T-cell (primary cell): ENCODE data around the gene PSORS1C1. TPM values are rescaled to one million over a fixed set of nuclear protein-coding genes. Genes with fewer than 3 reads are reported as not detected.

Experiments
- ATAC-seq, 4 experiments: fragments of 200-7000 bp in 3 of 4; fragments of 150-1000 bp in 1 of 4; cut with Tn5 transposase; replicated peaks in 1 of 4; 1 replicate in 3 of 4; 2 replicates in 1 of 4; pipeline ENCODE4 v1.10.0; 2021; ENCODE audit warnings: moderate library complexity in 3 of 4, mild to moderate bottlenecking in 2 of 4, moderate number of reproducible peaks in 1 of 4
- CTCF ChIA-PET, 2 donors: fragments of 300-600 bp; sonication (Branson Sonifier 250); formaldehyde crosslinking; loops; one replicate each; lab custom pipeline; 2022; ENCODE audit warnings: antibody characterized with exemption in 2 of 2; lab: Charles Lee
- POLR2A ChIA-PET, 2 donors: fragments of 300-600 bp; sonication (Branson Sonifier 250); formaldehyde crosslinking; loops; one replicate each; lab custom pipeline; 2022; ENCODE audit warnings: antibody characterized with exemption in 2 of 2; lab: Charles Lee
- DNase-seq, 35 experiments: peaks; one replicate each; pipeline versions ENCODE4 v3.0.0 to v3.0.0-alpha.2; 2013 to 2023
- H3K27ac ChIP-seq: one replicate; pipeline ENCODE4 v1.5.1; 2013; ENCODE audit warnings: low read length
- H3K27me3 ChIP-seq, 2 experiments: replicated peaks in 1 of 2; 1 replicate in 1 of 2; 2 replicates in 1 of 2; pipeline versions ENCODE4 v1.6.1 to v1.7.0; 2013; ENCODE audit warnings: low read length in 1 of 2, mixed read lengths in 1 of 2; ENCODE audit not compliant: control insufficient read depth in 2 of 2, insufficient read depth in 2 of 2; ENCODE audit errors: extremely low read depth in 1 of 2
- H3K36me3 ChIP-seq, 2 donors: 1 replicate in 1 of 2; 2 replicates in 1 of 2; pipeline versions ENCODE4 v1.6.1 to v1.7.0; 2013; ENCODE audit warnings: low read length in 1 of 2; ENCODE audit not compliant: control insufficient read depth in 2 of 2, insufficient read depth in 1 of 2; ENCODE audit errors: extremely low read depth in 1 of 2
- H3K4me1 ChIP-seq, 2 experiments: 1 replicate in 1 of 2; 2 replicates in 1 of 2; pipeline versions ENCODE4 v1.6.1 to v1.7.0; 2013; ENCODE audit warnings: low read length in 2 of 2, mixed read lengths in 1 of 2; ENCODE audit not compliant: insufficient read depth in 2 of 2, control insufficient read depth in 1 of 2; ENCODE audit errors: extremely low read depth in 1 of 2
- H3K4me3 ChIP-seq, 2 donors: 1 replicate in 1 of 2; 2 replicates in 1 of 2; pipeline versions ENCODE4 v1.5.1 to v1.7.0; 2013; ENCODE audit warnings: mild to moderate bottlenecking in 2 of 2, low read length in 1 of 2, moderate library complexity in 1 of 2; ENCODE audit not compliant: control insufficient read depth in 1 of 2; ENCODE audit errors: extremely low read depth in 1 of 2
- H3K9me3 ChIP-seq: 2 replicates; pipeline ENCODE4 v1.7.0; 2013
- H3K27ac Mint-ChIP-seq, 2 donors: one replicate each; pipeline ENCODE4 v1.8.0; 2020 to 2021; ENCODE audit warnings: mild to moderate bottlenecking in 2 of 2, mixed read lengths in 2 of 2
- H3K27me3 Mint-ChIP-seq, 2 donors: one replicate each; pipeline ENCODE4 v1.8.0; 2021 to 2022; ENCODE audit warnings: mixed read lengths in 2 of 2
- H3K36me3 Mint-ChIP-seq: one replicate; pipeline ENCODE4 v1.8.0; 2021; ENCODE audit warnings: mixed read lengths
- H3K4me1 Mint-ChIP-seq, 3 donors: one replicate each; pipeline ENCODE4 v1.8.0; 2020 to 2022; ENCODE audit warnings: mixed read lengths in 3 of 3, mild to moderate bottlenecking in 1 of 3
- H3K4me3 Mint-ChIP-seq, 3 donors: one replicate each; pipeline ENCODE4 v1.8.0; 2020 to 2022; ENCODE audit warnings: mild to moderate bottlenecking in 3 of 3, mixed read lengths in 3 of 3, moderate library complexity in 3 of 3
- H3K9me3 Mint-ChIP-seq, 3 donors: one replicate each; pipeline ENCODE4 v1.8.0; 2020 to 2022; ENCODE audit warnings: mixed read lengths in 3 of 3
- WGBS: methylation state at CpG from one replicate; pipeline ENCODE4 v1.1.5; 2013; ENCODE audit warnings: missing lambda C conversion rate; ENCODE audit not compliant: insufficient coverage; 5-methylcytosine and 5-hydroxymethylcytosine counted together
- total RNA-seq, 35 experiments: library from RNA in 6 of 35; stranded (reverse) in 6 of 35; fragments of 120-200 nt in 1 of 35; gene quantifications; one replicate each; pipeline versions ENCODE4 v1.2.1 to v1.2.4 and lab custom pipeline; 2013 to 2026

The PSORS1C1 gene
- total RNA-seq, 5 donors from 2014 or later (not counting 1 experiment from before 2014, with no cell fraction given): not detected

GRCh38 chr6:31128093-31128676 lies 13.6 kb downstream of the PSORS1C1 start:
- POLR2A ChIA-PET: interaction anchor here in 1 of 2 donors (1.1 kb wide), 1 partner anchor 35 kb away, joined by 3 read pairs; no protein-coding TSS in a partner anchor
- peaks cover 5 to 6% of the 10 kb centered on the region in 2 donors for H3K27me3 Mint-ChIP-seq
- peaks cover 0 to 3% of the 10 kb centered on the region in 2 experiments for H3K4me1 ChIP-seq
- 10% methylated on average over 3 of the region's 8 CpGs for WGBS
- no peaks in the 10 kb centered on the region for H3K9me3 Mint-ChIP-seq
- CTCF ChIA-PET: interaction anchor here in 1 of 2 donors (0.6 to 1.1 kb wide), 3 partner anchors 9 to 18 kb away, joined by 3 read pairs; no protein-coding TSS in a partner anchor
- H3K36me3 Mint-ChIP-seq: no peaks in the 10 kb centered on the region
- H3K27ac Mint-ChIP-seq: no peak overlapping the region
- peaks cover 6% of the 10 kb centered on the region in 3 donors for H3K4me1 Mint-ChIP-seq
- DNase-seq (peak; percentile 21 to 85 (median 67)), ATAC-seq (peak; percentile 74 to 87 (median 78))
- no peaks in the 10 kb centered on the region for H3K36me3 ChIP-seq
- peaks cover 0 to 17% of the 10 kb centered on the region in 2 experiments for H3K27me3 ChIP-seq
- H3K9me3 ChIP-seq: no peaks in the 10 kb centered on the region
- no peak overlapping the region for H3K4me3 Mint-ChIP-seq
- H3K4me3 ChIP-seq: no peak overlapping the region
- no peak overlapping the region for H3K27ac ChIP-seq

DNA sequence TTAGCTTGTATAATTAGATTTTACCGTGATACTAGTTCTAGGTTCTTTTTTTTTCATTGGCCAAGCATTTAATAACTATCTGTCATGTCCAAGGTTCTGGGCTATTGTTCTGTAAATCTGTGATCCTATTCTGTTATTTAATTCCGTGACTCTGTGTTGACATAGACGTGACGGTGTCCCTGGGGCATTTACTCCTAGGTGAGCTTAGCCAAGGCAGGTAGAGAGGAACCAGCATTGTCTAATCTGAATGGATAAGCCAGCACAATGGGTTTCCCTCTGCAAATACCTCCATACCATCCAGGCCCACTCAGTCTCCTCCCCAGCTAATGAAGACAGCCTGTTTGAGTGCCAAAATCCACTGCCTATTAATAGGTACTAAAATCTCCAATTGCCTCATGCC lies 14.5 kb downstream of the PSORS1C1 start:
- peaks cover 0 to 17% of the 10 kb centered on the region in 2 experiments for H3K27me3 ChIP-seq
- ATAC-seq (no peak), DNase-seq (no peak)
- no peak overlapping the region for H3K4me3 ChIP-seq
- no peaks in the 10 kb centered on the region for H3K9me3 ChIP-seq
- Mint-ChIP-seq H3K4me3 (no peak overlapping the region), H3K9me3 (no peaks in the 10 kb centered on the region), H3K27me3 (peaks cover 5 to 6% of the 10 kb centered on the region in 2 donors), H3K36me3 (no peaks in the 10 kb centered on the region), H3K4me1 (peaks cover 6% of the 10 kb centered on the region in 3 donors), H3K27ac (no peak overlapping the region)
- H3K4me1 ChIP-seq: peaks cover 0 to 3% of the 10 kb centered on the region in 2 experiments
- WGBS: 63% methylated on average over 3 of the region's 4 CpGs
- CTCF ChIA-PET: interaction anchor here (0.5 to 1.2 kb wide), 6 partner anchors 10 to 317 kb away, joined by 3 to 5 read pairs (median 3); no protein-coding TSS in a partner anchor
- H3K36me3 ChIP-seq: no peaks in the 10 kb centered on the region
- POLR2A ChIA-PET: interaction anchor here in 1 of 2 donors (1.1 kb wide), 1 partner anchor 36 kb away, joined by 3 read pairs; no protein-coding TSS in a partner anchor
- H3K27ac ChIP-seq: no peak overlapping the region

- ChIA-PET CTCF (interaction anchor here (0.7 to 1.6 kb wide), 4 partner anchors 34 to 332 kb away, joined by 3 to 6 read pairs (median 4); no protein-coding TSS in a partner anchor), POLR2A (no interaction called here)
- Histone ChIP-seq H3K4me1 (peaks cover 0 to 3% of the 10 kb centered on the region in 2 experiments), H3K27me3 (peaks cover 0 to 21% of the 10 kb centered on the region in 2 experiments), H3K4me3 (no peak overlapping the region), H3K27ac (no peak overlapping the region), H3K36me3 (no peaks in the 10 kb centered on the region), H3K9me3 (no peaks in the 10 kb centered on the region)
- no peak for DNase-seq
- Mint-ChIP-seq H3K4me3 (no peak overlapping the region), H3K27me3 (peaks cover 5 to 6% of the 10 kb centered on the region in 2 donors), H3K9me3 (no peaks in the 10 kb centered on the region), H3K36me3 (no peaks in the 10 kb centered on the region), H3K4me1 (peaks cover 6% of the 10 kb centered on the region in 3 donors), H3K27ac (no peak overlapping the region)
- no peak for ATAC-seq
- WGBS: 60% methylated on average over 1 of the region's 3 CpGs
Measured at GRCh38 chr6:31130751-31131150, 16.2 kb downstream of the PSORS1C1 start.

DNA sequence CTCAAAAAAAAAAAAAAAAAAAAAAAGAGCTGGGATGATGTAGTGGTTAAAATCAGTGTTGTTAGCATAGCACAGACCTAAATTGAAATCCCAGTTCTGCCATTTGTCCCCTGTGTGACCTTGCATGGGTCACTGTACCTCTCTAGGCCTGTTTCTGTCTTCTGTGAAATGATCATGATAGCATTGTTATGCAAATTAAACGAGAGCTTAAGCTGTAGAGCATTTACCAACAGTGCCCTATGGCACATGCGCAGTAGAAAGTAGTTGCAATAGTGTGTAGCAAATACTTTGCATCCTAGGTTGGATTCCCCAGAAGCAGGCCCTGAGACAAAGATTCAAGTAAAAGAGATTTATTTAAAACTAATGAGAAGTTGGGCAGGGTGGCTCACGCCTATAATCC lies 17.0 kb downstream of the PSORS1C1 start:
- Mint-ChIP-seq H3K36me3 (no peaks in the 10 kb centered on the region), H3K27ac (no peak overlapping the region), H3K4me1 (peaks cover 6% of the 10 kb centered on the region in 3 donors), H3K4me3 (no peak overlapping the region), H3K9me3 (no peaks in the 10 kb centered on the region), H3K27me3 (peaks cover 5 to 6% of the 10 kb centered on the region in 2 donors)
- ATAC-seq (no peak), DNase-seq (no peak)
- H3K4me1 ChIP-seq: peaks cover 0 to 3% of the 10 kb centered on the region in 2 experiments
- peaks cover 0 to 18% of the 10 kb centered on the region in 2 experiments for H3K27me3 ChIP-seq
- WGBS: 90% methylated on average over 2 of the region's 3 CpGs
- CTCF ChIA-PET: interaction anchor here in 1 of 2 donors (0.6 to 1.6 kb wide), 3 partner anchors 235 to 1053 kb away, joined by 3 to 6 read pairs (median 3); no protein-coding TSS in a partner anchor
- H3K27ac ChIP-seq: no peak overlapping the region
- POLR2A ChIA-PET: interaction anchor here in 1 of 2 donors (0.6 kb wide), 1 partner anchor 16 kb away, joined by 3 read pairs; no protein-coding TSS in a partner anchor
- H3K4me3 ChIP-seq: no peak overlapping the region
- no peaks in the 10 kb centered on the region for H3K36me3 ChIP-seq
- no peaks in the 10 kb centered on the region for H3K9me3 ChIP-seq

DNA sequence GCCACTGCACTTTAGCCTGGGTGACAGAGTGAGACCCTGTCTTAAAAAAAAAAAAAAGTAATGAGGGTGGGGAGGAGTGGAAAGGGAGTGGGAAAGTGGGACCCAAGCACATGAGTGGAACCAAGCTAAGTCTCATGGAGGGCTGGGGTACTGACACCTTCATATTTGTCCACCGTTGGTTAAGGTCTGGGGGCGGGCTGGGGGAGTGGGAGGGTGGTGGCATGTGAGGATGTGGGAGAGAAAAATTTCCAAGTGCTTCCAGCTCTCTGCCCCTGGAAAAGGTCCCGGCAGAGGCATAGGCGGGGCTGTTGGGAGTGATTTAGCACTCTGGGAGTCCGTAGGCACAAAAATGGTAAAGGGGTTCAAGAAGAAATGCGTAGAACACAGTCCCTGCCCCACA lies 18.2 kb downstream of the PSORS1C1 start:
- Histone ChIP-seq H3K27ac (no peak overlapping the region), H3K36me3 (no peaks in the 10 kb centered on the region), H3K4me1 (peaks cover 2 to 6% of the 10 kb centered on the region in 2 experiments), H3K27me3 (peaks cover 0 to 9% of the 10 kb centered on the region in 2 experiments), H3K9me3 (no peaks in the 10 kb centered on the region), H3K4me3 (no peak overlapping the region)
- DNase-seq (no peak), ATAC-seq (no peak)
- WGBS: 90% methylated on average over 5 of the region's 6 CpGs
- CTCF ChIA-PET: no interaction called here
- POLR2A ChIA-PET: no interaction called here
- no peaks in the 10 kb centered on the region for H3K9me3 Mint-ChIP-seq
- H3K27me3 Mint-ChIP-seq: peaks cover 5% of the 10 kb centered on the region in 2 donors
- H3K27ac Mint-ChIP-seq: no peak overlapping the region
- H3K36me3 Mint-ChIP-seq: no peaks in the 10 kb centered on the region
- H3K4me3 Mint-ChIP-seq: no peak overlapping the region
- H3K4me1 Mint-ChIP-seq: peaks cover 5 to 9% (median 9%) of the 10 kb centered on the region in 3 donors

DNA sequence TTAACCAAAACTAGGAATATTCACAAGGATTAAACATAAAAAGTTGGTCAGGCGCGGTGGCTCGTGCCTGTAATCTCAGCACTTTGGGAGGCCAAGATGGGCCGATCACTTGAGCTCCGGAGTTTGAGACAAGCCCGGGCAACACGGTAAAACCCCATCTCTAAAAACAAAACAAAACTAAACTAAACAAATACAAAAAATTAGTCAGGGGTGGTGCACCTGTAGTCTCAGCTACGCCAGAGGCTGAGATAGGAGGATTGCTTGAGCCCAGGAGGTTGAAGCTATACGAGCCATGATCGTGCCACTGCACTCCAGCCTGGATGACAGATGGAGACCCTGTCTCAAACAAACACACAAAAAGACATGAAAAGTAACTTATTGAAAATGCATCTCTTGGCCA lies 21.1 kb downstream of the PSORS1C1 start:
- DNase-seq (no peak), ATAC-seq (no peak)
- no peak overlapping the region for H3K27ac Mint-ChIP-seq
- Histone ChIP-seq H3K9me3 (no peaks in the 10 kb centered on the region), H3K36me3 (no peaks in the 10 kb centered on the region), H3K27me3 (peaks cover 0 to 6% of the 10 kb centered on the region in 2 experiments), H3K4me1 (peaks cover 2 to 6% of the 10 kb centered on the region in 2 experiments), H3K4me3 (no peak overlapping the region), H3K27ac (no peak overlapping the region)
- peaks cover 4 to 5% (median 4%) of the 10 kb centered on the region in 3 donors for H3K4me1 Mint-ChIP-seq
- no peaks in the 10 kb centered on the region for H3K36me3 Mint-ChIP-seq
- ChIA-PET CTCF (interaction anchor here (0.6 to 0.8 kb wide), 3 partner anchors 8 to 244 kb away, joined by 3 read pairs; no protein-coding TSS in a partner anchor), POLR2A (no interaction called here)
- H3K27me3 Mint-ChIP-seq: no peaks in the 10 kb centered on the region
- 78% methylated on average over 3 of the region's 10 CpGs for WGBS
- no peak overlapping the region for H3K4me3 Mint-ChIP-seq
- no peaks in the 10 kb centered on the region for H3K9me3 Mint-ChIP-seq
